GM19099 (cell line): ENCODE results near the gene CPTP.

Experiments used
- POLR2A ChIP-seq: IDR thresholded peaks from 3 replicates; pipeline ENCODE4 v1.6.1; 2011; ENCODE audit warnings: low read depth; ENCODE audit not compliant: insufficient read length; ENCODE audit errors: extremely low read depth

CPTP gene

DNA sequence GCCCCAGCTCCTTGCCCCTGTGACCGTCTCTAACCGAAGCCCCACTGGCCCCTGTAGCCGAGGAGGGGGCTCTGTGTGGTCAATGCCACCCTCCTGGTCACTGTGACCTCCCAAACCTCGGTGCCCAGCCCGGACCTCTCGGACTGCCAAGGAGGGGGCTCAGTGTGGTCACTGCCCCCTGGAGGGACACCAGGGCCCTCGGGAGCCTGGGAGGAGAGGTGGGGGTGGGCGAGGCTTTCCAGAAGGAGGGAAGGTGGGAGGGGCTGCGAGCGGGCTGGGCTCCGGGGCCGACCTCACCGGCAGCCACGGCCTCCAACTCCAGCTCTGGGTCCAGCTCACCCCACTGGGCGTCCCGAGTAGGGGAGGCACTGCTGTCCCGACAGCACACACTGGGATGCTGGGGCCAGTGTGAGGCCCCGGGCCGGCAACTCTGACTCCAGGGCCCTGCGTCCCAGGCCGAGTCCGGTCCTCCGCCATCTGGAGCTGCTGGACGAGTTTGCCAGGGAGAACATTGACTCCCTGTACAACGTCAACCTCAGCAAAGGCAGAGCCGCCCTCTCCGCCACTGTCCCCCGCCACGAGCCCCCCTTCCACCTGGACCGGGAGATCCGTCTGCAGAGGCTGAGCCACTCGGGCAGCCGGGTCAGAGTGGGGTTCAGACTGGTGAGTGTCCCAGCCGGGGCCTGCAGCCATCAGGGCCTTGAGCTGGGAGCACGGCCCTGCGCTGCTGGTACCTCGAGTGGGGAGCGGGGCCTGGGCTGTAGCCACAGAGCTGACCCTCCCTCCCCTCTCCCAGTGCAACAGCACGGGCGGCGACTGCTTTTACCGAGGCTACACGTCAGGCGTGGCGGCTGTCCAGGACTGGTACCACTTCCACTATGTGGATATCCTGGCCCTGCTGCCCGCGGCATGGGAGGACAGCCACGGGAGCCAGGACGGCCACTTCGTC, 38.0 kb upstream of the CPTP start:
- TF ChIP-seq POLR2A, result no peak

DNA sequence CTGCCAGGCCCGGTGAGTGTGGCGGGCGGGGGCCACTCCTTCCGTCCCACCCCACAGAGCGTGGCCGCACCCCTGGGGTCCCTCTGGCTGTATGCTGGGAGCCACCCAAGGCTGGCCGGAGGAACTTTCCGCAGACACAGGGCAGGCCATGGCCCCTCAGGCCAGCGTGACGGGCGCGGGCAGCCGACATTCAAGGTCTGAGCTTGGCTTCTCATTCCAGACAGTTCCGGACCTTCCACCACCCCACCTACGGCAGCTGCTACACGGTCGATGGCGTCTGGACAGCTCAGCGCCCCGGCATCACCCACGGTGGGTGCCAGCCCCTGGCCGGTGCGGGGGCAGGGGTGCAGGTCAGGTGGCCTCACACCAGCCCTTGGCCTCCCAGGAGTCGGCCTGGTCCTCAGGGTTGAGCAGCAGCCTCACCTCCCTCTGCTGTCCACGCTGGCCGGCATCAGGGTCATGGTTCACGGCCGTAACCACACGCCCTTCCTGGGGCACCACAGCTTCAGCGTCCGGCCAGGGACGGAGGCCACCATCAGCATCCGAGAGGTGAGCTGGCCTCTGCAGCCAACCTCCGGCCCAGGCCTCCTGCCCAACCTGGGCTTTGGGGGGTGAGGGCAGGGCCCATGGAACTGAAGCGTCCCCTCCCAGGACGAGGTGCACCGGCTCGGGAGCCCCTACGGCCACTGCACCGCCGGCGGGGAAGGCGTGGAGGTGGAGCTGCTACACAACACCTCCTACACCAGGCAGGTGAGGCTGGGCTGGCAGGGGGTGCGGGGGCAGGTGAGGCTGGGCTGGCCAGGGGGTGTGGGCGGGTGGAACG, 37.1 kb upstream of the CPTP start:
- TF ChIP-seq POLR2A, result no peak

DNA sequence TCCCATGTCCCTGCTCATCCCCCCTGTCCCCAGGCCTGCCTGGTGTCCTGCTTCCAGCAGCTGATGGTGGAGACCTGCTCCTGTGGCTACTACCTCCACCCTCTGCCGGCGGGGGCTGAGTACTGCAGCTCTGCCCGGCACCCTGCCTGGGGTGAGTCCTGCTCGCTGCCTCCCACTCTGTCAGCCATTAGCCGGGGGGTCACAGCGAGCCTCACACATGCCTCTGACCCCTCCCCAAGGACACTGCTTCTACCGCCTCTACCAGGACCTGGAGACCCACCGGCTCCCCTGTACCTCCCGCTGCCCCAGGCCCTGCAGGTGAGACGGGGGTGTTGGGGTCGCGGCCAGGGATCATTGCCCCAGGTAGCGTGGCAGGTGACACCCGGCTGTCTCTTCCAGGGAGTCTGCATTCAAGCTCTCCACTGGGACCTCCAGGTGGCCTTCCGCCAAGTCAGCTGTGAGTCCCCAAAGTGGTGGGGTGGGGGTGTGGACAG, 34.3 kb upstream of the CPTP start:
- TF ChIP-seq POLR2A, result no peak

DNA sequence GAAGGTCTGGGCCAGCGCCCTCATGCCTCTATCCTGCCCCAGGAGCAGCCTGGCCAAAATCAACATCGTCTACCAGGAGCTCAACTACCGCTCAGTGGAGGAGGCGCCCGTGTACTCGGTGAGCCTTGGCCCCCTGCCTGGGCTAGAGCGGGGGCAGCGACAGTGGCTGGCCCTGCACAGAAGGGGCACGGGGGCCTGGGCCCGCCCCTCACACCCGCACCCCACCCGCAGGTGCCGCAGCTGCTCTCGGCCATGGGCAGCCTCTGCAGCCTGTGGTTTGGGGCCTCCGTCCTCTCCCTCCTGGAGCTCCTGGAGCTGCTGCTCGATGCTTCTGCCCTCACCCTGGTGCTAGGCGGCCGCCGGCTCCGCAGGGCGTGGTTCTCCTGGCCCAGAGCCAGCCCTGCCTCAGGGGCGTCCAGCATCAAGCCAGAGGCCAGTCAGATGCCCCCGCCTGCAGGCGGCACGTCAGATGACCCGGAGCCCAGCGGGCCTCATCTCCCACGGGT, 33.5 kb upstream of the CPTP start:
- no peak for TF ChIP-seq POLR2A

DNA sequence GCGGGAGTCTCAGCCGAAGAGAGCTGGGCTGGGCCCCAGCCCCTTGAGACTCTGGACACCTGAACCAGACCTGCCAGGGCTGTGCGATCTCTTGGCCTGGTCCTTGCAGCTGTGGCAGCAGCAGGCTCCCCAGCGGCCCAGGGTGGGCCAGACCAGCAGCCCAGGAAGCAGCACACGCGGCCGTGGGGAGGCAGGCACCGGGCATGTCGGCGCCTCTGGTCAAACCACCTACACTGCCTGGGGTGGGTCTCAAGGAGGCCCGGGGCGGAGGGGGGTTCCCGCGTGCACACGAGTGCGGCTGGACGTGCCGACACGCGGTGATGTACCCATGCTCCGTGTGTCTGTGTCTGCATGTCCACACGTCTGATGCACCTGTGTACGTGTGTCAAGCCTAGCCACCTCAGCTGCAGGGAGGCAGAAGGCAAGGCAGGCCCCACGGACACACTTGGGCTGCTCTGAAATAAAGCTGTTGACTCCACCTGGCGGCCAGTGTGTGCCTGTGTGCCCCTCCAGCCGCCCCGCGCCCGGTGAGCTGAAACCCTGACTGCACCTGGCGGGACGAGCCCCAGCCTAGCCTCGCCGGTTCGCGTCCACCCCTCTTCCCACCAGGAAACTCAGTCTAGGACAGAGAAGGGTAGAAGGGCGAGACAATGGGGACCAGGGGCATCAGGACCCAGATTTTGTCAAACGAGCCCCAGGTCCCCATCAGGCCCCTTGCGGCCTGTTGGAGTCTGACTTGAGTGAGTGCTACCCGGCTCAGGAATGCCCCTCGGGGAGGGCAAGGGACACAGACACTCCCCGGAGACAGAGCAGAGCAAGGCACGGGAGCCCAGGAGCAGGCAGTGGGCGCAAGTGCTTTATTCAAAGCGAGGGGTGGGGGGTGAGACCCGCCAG, 32.8 kb upstream of the CPTP start:
- TF ChIP-seq POLR2A, result peak; percentile 16

DNA sequence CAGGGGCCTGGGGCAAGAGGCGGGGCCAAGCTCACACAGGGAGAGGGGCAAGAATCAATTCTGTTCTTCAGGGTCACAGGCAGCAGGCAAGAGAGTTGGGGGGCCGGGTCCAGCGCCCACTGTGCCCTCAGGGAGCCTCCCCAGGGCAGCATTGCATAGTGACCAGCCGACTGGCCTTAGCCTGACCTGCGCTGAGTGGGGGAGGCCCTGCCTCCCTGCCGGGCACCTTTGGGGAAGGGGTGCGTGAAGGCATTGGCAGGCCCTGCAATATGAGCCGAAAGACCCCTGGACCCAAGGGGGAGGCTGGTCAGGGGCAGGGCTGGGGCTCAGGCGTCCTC, 32.2 kb upstream of the CPTP start:
- no peak for TF ChIP-seq POLR2A

DNA sequence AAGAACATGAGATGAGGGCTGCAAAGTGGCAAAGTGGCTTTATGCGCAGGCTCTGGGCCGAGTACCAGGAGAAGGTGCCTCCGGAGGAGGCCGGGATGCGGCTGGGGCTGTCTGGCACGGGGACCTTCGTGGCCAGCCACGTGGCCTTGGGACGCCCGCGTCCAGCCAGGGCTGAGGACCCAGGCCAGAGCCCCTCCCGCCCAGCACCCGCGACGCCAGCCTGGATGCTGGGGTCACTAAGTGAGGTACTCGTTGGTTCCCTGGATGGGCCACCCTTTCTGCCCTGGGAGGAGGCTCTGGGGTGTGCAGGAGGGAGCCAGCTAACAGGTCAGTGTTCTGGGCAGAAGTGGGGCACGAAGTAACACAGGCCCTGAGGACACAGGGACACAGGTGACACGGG, 31.8 kb upstream of the CPTP start:
- no peak for TF ChIP-seq POLR2A

DNA sequence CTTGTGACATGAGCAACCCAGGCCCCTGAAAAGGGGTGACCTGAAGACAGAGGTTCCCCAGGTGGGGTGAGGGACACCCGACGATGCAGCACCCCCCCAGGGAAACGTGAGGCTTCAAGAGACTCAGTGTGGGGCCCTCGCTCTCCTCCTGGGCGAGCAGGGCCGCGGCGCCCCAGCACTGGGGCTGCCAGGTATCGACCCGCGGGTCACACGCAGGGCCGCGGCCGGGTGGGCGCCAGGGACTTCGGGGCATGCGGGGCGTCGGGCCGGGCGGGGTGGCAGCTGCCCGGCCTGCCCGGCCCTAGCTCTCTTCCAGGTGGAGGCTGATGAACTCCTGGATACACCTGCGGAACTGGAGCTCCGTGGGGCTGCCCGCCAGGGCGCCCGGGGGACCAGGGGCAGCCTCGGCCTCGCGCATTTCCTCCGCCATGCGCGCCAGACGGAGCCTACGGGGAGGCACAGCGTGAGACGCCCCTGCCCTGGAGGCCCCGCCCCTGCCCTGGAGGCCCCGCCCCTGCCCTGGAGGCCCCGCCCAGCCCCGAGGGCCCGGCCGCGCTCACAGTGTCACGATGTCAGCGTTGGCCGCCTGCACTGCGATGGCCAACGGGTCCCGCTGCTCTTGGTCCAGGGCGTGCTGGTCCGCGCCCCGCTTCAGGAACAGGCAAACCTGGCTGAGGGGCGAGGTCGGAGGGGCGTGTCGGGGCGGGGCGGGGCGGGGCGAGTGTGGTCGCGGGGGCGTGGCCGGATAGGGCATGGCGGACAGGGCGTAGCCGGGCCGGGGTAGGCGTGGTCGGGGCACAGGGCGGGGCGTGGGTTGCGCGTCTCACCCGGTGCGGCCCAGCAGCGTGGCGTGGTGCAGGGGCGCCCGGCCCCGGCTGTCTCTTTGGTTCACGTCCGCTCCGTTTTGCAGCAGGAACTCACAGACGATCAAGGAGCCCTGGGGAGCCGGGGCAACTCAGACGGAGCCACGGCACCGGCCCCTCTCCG, 31.0 kb upstream of the CPTP start:
- TF ChIP-seq POLR2A, result no peak

DNA sequence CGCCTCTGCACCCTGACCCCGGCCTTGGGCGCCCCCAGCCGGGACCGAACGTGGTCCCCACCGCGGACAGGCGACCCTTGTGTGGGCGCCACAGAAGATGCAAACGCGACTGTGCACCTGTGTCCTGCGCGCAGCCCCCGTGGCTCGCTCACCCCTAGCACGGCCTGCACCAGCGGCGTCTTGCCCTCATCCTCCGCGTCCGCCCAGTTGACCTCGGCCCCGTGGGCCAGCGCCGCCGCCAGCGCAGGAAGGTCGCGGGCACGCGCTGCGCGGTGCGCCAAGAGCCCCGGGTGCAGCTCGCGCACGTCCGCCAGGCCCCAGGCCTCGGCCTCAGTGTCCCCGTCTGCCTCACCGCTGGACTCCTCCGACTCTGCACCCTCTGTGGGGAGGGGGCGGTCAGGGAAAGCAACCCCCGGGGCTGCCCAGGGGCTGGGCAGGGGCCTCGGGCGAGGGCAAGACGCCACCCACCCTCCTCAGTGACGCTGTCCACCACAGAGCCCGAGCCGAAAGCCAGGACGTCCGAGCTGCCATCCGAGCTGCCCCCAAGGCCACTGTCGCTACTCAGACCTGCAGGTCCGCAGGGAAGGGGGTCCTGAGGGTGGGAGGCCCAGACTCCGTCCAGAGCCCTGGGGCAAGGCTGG, 30.2 kb upstream of the CPTP start:
- TF ChIP-seq POLR2A, result no peak

DNA sequence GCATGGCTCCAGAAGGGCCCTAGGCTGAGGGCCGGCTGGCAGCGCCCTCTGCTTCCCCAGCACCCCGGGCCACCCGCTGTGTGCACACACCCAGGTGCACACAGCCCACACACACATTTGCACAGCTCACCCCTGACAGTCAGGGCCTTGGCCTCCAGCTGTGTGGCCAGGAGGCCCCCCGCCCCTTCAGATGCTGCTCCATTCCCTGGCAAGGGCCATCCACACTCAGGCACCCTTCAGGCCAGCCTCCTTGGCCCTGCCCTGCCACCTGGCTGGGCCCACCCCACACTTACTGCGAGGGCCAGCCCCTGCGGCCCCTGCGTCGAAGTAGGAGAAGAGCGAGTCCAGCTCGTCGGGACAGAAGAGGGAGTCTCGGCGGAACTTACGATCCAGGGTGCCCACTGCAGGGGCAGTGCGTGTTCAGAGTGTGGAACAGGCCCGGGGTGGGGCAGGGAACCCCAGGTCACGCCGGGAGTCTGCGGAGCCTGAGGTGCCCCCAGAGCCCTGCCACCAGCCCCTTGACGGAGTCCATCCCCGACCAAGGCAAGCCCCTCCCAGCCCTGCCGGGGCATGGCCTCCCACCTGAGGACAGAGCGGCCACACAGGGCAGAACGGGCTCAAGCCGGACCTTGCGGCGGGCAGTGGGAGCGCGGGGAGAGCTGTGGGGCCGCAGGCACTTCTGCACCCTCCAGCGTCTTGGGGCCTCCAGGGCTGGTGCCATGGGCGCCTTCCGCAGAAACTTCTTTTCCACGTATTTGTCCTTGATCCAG, 29.3 kb upstream of the CPTP start:
- TF ChIP-seq POLR2A, result no peak

DNA sequence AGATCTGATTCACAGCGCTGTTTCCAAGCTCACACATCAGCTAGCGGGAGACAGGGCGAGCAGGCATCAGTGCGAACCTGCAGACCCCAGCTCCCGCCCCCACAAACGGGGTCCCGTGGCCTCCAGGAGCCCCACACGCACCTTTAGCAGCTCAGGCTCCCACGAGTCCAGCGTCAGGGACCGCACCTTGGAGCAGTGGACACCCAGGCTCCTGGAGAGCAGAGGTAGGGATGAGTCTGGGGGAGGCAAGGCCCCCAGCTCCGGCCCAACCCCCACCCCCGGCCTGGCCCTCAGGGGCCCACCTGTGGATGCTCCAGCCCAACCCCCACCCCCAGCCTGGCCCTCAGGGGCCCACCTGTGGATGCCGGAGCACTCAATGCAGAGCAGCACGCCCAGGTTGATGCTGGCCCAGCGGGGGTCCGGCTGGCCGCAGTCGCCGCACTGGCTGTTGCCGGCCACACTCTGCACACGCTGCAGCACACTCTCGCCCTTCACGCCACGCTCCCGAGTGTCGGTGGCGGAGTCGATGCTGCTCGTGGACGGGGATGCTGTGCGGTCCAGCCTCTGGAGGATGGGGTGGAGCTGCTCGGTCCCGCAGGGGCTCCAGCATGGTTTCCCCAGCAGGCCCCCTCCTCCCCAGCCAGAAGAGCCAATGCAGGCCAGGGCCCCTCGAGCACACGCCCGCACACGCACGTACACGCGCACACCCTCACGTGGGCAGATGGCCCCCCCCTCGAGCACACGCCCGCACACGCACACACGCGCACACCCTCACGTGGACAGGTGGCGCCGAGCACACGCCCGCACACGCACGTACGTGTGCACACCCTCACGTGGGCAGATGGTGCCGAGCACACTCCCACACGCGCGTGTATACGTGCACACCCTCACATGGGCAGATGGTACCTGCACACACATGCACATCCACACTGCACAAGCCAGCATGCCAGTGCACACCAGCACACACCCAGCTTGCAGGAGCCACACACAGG, 28.2 kb upstream of the CPTP start:
- TF ChIP-seq POLR2A, result no peak
